GM12892 (cell line): ENCODE results near the gene HOXA4.

Experiments used
- POLR2A ChIP-seq: IDR thresholded peaks from 2 replicates; pipeline ENCODE4 v1.6.1; 2011; ENCODE audit warnings: low read depth, low read length, control low read depth
- POLR2AphosphoS5 ChIP-seq: IDR thresholded peaks from 2 replicates; pipeline ENCODE4 v1.6.1; 2011; ENCODE audit warnings: low read depth, low read length, control low read depth

- TF ChIP-seq POLR2A (no peak), POLR2AphosphoS5 (no peak)
These were observed 37.3 kb upstream of the HOXA4 start for GRCh38 chr7:27167916-27168264.
